ENCODE data around the gene FAM229A.

GRCh38 chr1:32338637-32339145 lies 23.6 kb downstream of the FAM229A start:
- TF ChIP-seq, protein P1, sequence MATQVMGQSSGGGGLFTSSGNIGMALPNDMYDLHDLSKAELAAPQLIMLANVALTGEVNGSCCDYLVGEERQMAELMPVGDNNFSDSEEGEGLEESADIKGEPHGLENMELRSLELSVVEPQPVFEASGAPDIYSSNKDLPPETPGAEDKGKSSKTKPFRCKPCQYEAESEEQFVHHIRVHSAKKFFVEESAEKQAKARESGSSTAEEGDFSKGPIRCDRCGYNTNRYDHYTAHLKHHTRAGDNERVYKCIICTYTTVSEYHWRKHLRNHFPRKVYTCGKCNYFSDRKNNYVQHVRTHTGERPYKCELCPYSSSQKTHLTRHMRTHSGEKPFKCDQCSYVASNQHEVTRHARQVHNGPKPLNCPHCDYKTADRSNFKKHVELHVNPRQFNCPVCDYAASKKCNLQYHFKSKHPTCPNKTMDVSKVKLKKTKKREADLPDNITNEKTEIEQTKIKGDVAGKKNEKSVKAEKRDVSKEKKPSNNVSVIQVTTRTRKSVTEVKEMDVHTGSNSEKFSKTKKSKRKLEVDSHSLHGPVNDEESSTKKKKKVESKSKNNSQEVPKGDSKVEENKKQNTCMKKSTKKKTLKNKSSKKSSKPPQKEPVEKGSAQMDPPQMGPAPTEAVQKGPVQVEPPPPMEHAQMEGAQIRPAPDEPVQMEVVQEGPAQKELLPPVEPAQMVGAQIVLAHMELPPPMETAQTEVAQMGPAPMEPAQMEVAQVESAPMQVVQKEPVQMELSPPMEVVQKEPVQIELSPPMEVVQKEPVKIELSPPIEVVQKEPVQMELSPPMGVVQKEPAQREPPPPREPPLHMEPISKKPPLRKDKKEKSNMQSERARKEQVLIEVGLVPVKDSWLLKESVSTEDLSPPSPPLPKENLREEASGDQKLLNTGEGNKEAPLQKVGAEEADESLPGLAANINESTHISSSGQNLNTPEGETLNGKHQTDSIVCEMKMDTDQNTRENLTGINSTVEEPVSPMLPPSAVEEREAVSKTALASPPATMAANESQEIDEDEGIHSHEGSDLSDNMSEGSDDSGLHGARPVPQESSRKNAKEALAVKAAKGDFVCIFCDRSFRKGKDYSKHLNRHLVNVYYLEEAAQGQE (IDR thresholded peaks at IDR 0.05; ENCODE audit: low read depth) = no peak
- TF ChIP-seq YY1 (IDR thresholded peaks at IDR 0.05; ENCODE audit: low read depth) = no peak
- TF ChIP-seq MAX (IDR thresholded peaks at IDR 0.05) = no peak
- no peak for TF ChIP-seq TCF12 (IDR thresholded peaks at IDR 0.05; ENCODE audit: low read depth)
- TF ChIP-seq TAF1 (IDR thresholded peaks at IDR 0.05; ENCODE audit: low read depth) = no peak
- TF ChIP-seq, protein P2, sequence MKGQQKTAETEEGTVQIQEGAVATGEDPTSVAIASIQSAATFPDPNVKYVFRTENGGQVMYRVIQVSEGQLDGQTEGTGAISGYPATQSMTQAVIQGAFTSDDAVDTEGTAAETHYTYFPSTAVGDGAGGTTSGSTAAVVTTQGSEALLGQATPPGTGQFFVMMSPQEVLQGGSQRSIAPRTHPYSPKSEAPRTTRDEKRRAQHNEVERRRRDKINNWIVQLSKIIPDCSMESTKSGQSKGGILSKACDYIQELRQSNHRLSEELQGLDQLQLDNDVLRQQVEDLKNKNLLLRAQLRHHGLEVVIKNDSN (IDR thresholded peaks at IDR 0.05) = no peak
- TF ChIP-seq EP300 (IDR thresholded peaks at IDR 0.05; ENCODE audit: borderline replicate concordance) = no peak
- no peak for TF ChIP-seq NFIC (IDR thresholded peaks at IDR 0.05)
- TF ChIP-seq TEAD4 (IDR thresholded peaks at IDR 0.05) = no peak
- no peak for TF ChIP-seq CEBPB (IDR thresholded peaks at IDR 0.05)
- TF ChIP-seq FOXM1 (IDR thresholded peaks at IDR 0.05; ENCODE audit: borderline replicate concordance, low read depth) = no peak
- TF ChIP-seq ZBTB7A (IDR thresholded peaks at IDR 0.05; ENCODE audit: low read depth) = no peak

Measured in Ishikawa (cell line).